Nephron (organoid): ENCODE results near the gene DESI2.

Source experiments
- H3K27ac Mint-ChIP-seq, 3 experiments: 2 replicates each; pipeline ENCODE4 v1.8.0; 2020; ENCODE audit warnings: mixed read lengths in 3 of 3, mild to moderate bottlenecking in 2 of 3, moderate library complexity in 1 of 3
- H3K27me3 Mint-ChIP-seq: 2 replicates; pipeline ENCODE4 v1.8.0; 2021; ENCODE audit warnings: low read depth, mild to moderate bottlenecking, moderate library complexity, mixed read lengths
- H3K36me3 Mint-ChIP-seq: 2 replicates; pipeline ENCODE4 v1.8.0; 2020; ENCODE audit warnings: low read depth, mixed read lengths
- H3K4me1 Mint-ChIP-seq: 2 replicates; pipeline ENCODE4 v1.8.0; 2020; ENCODE audit warnings: mixed read lengths
- H3K4me3 Mint-ChIP-seq, 3 experiments: 2 replicates each; pipeline ENCODE4 v1.8.0; 2020; ENCODE audit warnings: mild to moderate bottlenecking in 3 of 3, mixed read lengths in 3 of 3, moderate library complexity in 2 of 3
- H3K9me3 Mint-ChIP-seq: 2 replicates; pipeline ENCODE4 v1.8.0; 2020; ENCODE audit warnings: mixed read lengths
- TF ChIP-seq, protein P1 (sequence below), 3 experiments: fragments of 200-600 bp; sonication (generic); IDR thresholded peaks; one replicate each; pipeline ENCODE4 v1.5.0; 2021; ENCODE audit warnings: antibody characterized with exemption in 3 of 3; ENCODE audit not compliant: unreplicated experiment in 3 of 3

Gene DESI2

DNA sequence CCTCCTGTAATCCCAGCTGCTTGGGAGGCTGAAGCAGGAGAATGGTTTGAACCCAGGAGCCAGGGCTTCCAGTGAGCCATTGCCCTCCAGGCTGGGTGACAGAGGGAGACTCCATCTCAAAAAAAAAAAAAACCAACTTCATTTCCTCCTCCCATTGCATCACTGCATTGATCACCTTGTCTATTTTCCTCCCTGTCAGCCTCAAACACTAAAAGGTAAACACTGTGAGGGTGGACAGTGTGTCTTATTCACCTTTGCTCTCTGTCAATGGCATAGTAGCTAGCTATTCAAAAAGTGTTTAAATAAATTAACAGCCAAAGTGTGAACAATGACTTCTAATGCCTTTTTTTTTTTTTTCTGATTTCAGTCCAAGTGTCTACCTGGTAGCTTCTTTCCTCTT lies 13.4 kb upstream of the DESI2 start:
- H3K4me1 Mint-ChIP-seq, result no peaks in the 10 kb centered on the region
- no peaks in the 10 kb centered on the region for H3K27me3 Mint-ChIP-seq
- no peak overlapping the region for H3K4me3 Mint-ChIP-seq
- H3K9me3 Mint-ChIP-seq, result peaks cover 5% of the 10 kb centered on the region
- H3K27ac Mint-ChIP-seq, result no peak overlapping the region
- TF ChIP-seq, protein P1, sequence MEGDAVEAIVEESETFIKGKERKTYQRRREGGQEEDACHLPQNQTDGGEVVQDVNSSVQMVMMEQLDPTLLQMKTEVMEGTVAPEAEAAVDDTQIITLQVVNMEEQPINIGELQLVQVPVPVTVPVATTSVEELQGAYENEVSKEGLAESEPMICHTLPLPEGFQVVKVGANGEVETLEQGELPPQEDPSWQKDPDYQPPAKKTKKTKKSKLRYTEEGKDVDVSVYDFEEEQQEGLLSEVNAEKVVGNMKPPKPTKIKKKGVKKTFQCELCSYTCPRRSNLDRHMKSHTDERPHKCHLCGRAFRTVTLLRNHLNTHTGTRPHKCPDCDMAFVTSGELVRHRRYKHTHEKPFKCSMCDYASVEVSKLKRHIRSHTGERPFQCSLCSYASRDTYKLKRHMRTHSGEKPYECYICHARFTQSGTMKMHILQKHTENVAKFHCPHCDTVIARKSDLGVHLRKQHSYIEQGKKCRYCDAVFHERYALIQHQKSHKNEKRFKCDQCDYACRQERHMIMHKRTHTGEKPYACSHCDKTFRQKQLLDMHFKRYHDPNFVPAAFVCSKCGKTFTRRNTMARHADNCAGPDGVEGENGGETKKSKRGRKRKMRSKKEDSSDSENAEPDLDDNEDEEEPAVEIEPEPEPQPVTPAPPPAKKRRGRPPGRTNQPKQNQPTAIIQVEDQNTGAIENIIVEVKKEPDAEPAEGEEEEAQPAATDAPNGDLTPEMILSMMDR (IDR thresholded peaks at IDR 0.05; ENCODE audit: unreplicated experiment in 3 of 3), result no peak
- no peaks in the 10 kb centered on the region for H3K36me3 Mint-ChIP-seq

GRCh38 chr1:244640917-244641316 lies 12.0 kb upstream of the DESI2 start:
- TF ChIP-seq, protein P1 (IDR thresholded peaks at IDR 0.05; ENCODE audit: unreplicated experiment in 3 of 3), result no peak
- no peak overlapping the region for H3K4me3 Mint-ChIP-seq
- peaks cover 10% of the 10 kb centered on the region for H3K9me3 Mint-ChIP-seq
- no peaks in the 10 kb centered on the region for H3K36me3 Mint-ChIP-seq
- H3K4me1 Mint-ChIP-seq, result no peaks in the 10 kb centered on the region
- H3K27me3 Mint-ChIP-seq, result no peaks in the 10 kb centered on the region
- H3K27ac Mint-ChIP-seq, result no peak overlapping the region

DNA sequence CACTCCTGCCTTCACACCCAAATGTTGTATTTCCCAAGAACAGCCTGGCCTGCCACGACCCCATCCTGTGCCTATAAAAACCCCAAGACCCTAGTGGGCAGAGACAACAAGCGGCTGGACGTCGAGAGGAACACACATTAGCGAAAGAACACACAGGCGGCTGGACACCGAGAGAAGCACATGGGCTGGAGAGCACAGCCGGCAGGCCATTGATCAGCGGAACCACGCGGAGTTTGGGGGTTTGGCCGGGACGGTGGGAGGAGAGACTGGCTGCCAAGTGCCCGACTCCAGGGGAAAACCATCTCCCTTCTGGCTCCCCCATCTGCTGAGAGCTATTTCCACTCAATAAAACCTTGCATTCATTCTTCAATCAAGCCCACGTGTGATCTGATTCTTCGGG lies 10.4 kb upstream of the DESI2 start:
- TF ChIP-seq, protein P1 (IDR thresholded peaks at IDR 0.05; ENCODE audit: unreplicated experiment in 3 of 3), result no peak
- Mint-ChIP-seq H3K9me3 (peaks cover 10% of the 10 kb centered on the region), H3K4me3 (no peak overlapping the region), H3K4me1 (no peaks in the 10 kb centered on the region), H3K27me3 (no peaks in the 10 kb centered on the region), H3K27ac (no peak overlapping the region), H3K36me3 (no peaks in the 10 kb centered on the region)

- peaks cover 10% of the 10 kb centered on the region for H3K9me3 Mint-ChIP-seq
- no peaks in the 10 kb centered on the region for H3K27me3 Mint-ChIP-seq
- H3K36me3 Mint-ChIP-seq, result no peaks in the 10 kb centered on the region
- no peak overlapping the region for H3K4me3 Mint-ChIP-seq
- TF ChIP-seq, protein P1 (IDR thresholded peaks at IDR 0.05; ENCODE audit: unreplicated experiment in 3 of 3), result no peak
- no peaks in the 10 kb centered on the region for H3K4me1 Mint-ChIP-seq
- no peak overlapping the region for H3K27ac Mint-ChIP-seq
Observed at GRCh38 chr1:244642988-244643387, 9.9 kb upstream of the DESI2 start.

DNA sequence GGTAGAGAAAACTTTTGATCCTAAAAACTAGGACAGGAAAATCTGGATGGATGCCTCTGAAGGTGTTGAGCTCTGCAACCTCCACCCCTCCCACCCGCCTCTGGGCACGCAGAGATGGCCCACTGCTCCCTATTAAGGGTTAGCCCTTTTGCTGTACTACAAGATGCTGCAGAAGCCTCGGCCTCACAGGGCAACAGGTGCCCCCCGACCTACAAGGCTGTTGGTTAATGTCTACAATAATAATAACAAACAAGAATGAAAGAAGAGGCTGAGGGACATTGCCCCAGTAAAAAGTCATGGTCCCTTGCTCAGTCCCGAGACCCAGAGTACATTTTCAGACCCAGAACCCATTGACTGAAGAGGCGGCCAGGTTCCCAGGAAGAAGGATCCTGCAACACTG lies 7.5 kb upstream of the DESI2 start:
- H3K36me3 Mint-ChIP-seq, result no peaks in the 10 kb centered on the region
- H3K4me1 Mint-ChIP-seq, result no peaks in the 10 kb centered on the region
- no peaks in the 10 kb centered on the region for H3K27me3 Mint-ChIP-seq
- H3K4me3 Mint-ChIP-seq, result no peak overlapping the region
- no peak overlapping the region for H3K27ac Mint-ChIP-seq
- peaks cover 10% of the 10 kb centered on the region for H3K9me3 Mint-ChIP-seq
- TF ChIP-seq, protein P1 (IDR thresholded peaks at IDR 0.05; ENCODE audit: unreplicated experiment in 3 of 3), result no peak

GRCh38 chr1:244645890-244646289 lies 7.0 kb upstream of the DESI2 start:
- no peak overlapping the region for H3K4me3 Mint-ChIP-seq
- no peaks in the 10 kb centered on the region for H3K36me3 Mint-ChIP-seq
- H3K27me3 Mint-ChIP-seq, result no peaks in the 10 kb centered on the region
- TF ChIP-seq, protein P1 (IDR thresholded peaks at IDR 0.05; ENCODE audit: unreplicated experiment in 3 of 3), result no peak
- H3K9me3 Mint-ChIP-seq, result peaks cover 10% of the 10 kb centered on the region
- no peak overlapping the region for H3K27ac Mint-ChIP-seq
- no peaks in the 10 kb centered on the region for H3K4me1 Mint-ChIP-seq
